Measurements from ENCODE around the gene MUC21.
"Not testable (repeated sequence)": the region's sequence is repeated elsewhere in the genome, so short reads cannot be mapped to it uniquely, and the experiment has no call there.

MUC21 gene

DNA sequence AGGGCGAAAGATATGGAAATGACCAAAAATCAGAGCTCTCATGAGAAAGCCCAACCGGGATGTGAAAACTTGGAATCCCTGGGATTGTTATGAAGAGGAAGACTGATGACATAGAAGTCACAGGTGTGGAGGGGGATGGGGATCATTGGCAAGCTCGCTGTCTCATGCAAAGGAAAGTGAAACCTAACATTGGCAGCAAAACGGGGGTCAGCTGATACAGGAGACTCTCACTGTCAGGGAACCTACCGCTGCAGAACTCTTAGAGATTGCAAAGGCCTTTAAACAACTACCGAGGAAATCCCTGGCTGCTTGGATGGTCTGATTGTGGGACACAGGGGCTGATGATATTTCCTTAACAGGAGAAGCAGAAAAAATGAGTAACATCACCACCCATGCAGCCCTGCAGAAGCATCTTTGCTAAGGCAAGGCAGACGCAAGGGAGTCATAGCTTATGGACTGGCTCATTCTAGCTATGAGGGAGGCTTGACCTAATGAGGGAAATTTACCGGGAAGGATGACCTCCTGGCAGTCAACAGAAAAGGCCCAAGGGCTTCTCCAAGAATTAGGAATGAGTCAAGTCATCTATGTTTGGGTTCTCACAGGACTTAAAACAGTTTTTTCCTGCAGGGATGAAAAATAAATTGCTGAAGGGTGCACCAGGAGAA lies 7.0 kb downstream of the MUC21 start:
- H3K9me3 ChIP-seq (replicated peaks; ENCODE audit: insufficient read depth, low read length) = no peaks in the 10 kb centered on the region
- no peaks in the 10 kb centered on the region for H3K36me3 ChIP-seq (replicated peaks; ENCODE audit: insufficient read depth, low read length)
- H3K4me3 ChIP-seq (ENCODE audit: low read length) = peak overlapping the region; percentile 26; the same call in 1 of the 2 replicates
- H3K79me2 ChIP-seq (ENCODE audit: low read length) = no peaks in the 10 kb centered on the region
- peak; percentile 79 for DNase-seq
- no peaks in the 10 kb centered on the region for H3F3A ChIP-seq (ENCODE audit: insufficient read depth, low read length)
- no peaks in the 10 kb centered on the region; the same call in 1 of the 2 replicates for H3K27me3 ChIP-seq (replicated peaks; ENCODE audit: insufficient read depth, low read length)
- peaks cover 11% of the 10 kb centered on the region; the same call in 1 of the 2 replicates for H3K4me1 ChIP-seq (ENCODE audit: low read length)
- H3K27ac ChIP-seq (ENCODE audit: low read length) = peak overlapping the region; percentile 6; the same call in 1 of the 2 replicates
- no peaks in the 10 kb centered on the region for H4K20me1 ChIP-seq (ENCODE audit: insufficient read depth, low read length)
- H3K9ac ChIP-seq (ENCODE audit: low read length) = no peak overlapping the region; the same call in 1 of the 2 replicates
- TF ChIP-seq EZH2phosphoT487 (IDR thresholded peaks at IDR 0.05; ENCODE audit: low read length) = no peak
- TF ChIP-seq, protein P1, sequence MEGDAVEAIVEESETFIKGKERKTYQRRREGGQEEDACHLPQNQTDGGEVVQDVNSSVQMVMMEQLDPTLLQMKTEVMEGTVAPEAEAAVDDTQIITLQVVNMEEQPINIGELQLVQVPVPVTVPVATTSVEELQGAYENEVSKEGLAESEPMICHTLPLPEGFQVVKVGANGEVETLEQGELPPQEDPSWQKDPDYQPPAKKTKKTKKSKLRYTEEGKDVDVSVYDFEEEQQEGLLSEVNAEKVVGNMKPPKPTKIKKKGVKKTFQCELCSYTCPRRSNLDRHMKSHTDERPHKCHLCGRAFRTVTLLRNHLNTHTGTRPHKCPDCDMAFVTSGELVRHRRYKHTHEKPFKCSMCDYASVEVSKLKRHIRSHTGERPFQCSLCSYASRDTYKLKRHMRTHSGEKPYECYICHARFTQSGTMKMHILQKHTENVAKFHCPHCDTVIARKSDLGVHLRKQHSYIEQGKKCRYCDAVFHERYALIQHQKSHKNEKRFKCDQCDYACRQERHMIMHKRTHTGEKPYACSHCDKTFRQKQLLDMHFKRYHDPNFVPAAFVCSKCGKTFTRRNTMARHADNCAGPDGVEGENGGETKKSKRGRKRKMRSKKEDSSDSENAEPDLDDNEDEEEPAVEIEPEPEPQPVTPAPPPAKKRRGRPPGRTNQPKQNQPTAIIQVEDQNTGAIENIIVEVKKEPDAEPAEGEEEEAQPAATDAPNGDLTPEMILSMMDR (IDR thresholded peaks at IDR 0.05; ENCODE audit: low read length) = no peak
- TF ChIP-seq EZH2 (optimal IDR thresholded peaks at IDR 0.05; ENCODE audit: low read depth, low read length) = no peak
- H3K9me2 ChIP-seq (replicated peaks; ENCODE audit: insufficient read depth, low read length) = no peaks in the 10 kb centered on the region
- peak overlapping the region; percentile 60 for H2AFZ ChIP-seq (ENCODE audit: low read length)
- H3K4me2 ChIP-seq (ENCODE audit: low read depth, low read length) = peak overlapping the region; percentile 48

GRCh38 chr6:30991891-30992290 lies 8.4 kb downstream of the MUC21 start:
- no peak overlapping the region for H3K27ac ChIP-seq (ENCODE audit: low read length)
- no peaks in the 10 kb centered on the region for H3K36me3 ChIP-seq (replicated peaks; ENCODE audit: insufficient read depth, low read length)
- no peak overlapping the region for H3K4me2 ChIP-seq (ENCODE audit: low read depth, low read length)

GRCh38 chr6:30997301-30997700 lies 13.8 kb downstream of the MUC21 start:
- H3K27me3 ChIP-seq (replicated peaks; ENCODE audit: insufficient read depth, low read length) = no peaks in the 10 kb centered on the region
- no peak overlapping the region for H2AFZ ChIP-seq (ENCODE audit: low read length)
- no peak for DNase-seq
- H3K27ac ChIP-seq (ENCODE audit: low read length) = no peak overlapping the region
- H3K4me1 ChIP-seq (ENCODE audit: low read length) = no peaks in the 10 kb centered on the region
- H4K20me1 ChIP-seq (ENCODE audit: insufficient read depth, low read length) = no peaks in the 10 kb centered on the region
- no peaks in the 10 kb centered on the region for H3K9me2 ChIP-seq (replicated peaks; ENCODE audit: insufficient read depth, low read length)
- H3K36me3 ChIP-seq (replicated peaks; ENCODE audit: insufficient read depth, low read length) = no peaks in the 10 kb centered on the region
- no peak for TF ChIP-seq EZH2 (optimal IDR thresholded peaks at IDR 0.05; ENCODE audit: low read depth, low read length)
- no peaks in the 10 kb centered on the region for H3F3A ChIP-seq (ENCODE audit: insufficient read depth, low read length)
- H3K9ac ChIP-seq (ENCODE audit: low read length) = no peak overlapping the region
- no peak overlapping the region for H3K4me3 ChIP-seq (ENCODE audit: low read length)
- no peak overlapping the region for H3K4me2 ChIP-seq (ENCODE audit: low read depth, low read length)
- no peaks in the 10 kb centered on the region for H3K79me2 ChIP-seq (ENCODE audit: low read length)
- H3K9me3 ChIP-seq (replicated peaks; ENCODE audit: insufficient read depth, low read length) = no peaks in the 10 kb centered on the region

More at GRCh38 chr6:30991891-30992290, 8.4 kb downstream of the MUC21 start:
- H3K9ac ChIP-seq (ENCODE audit: low read length) = no peak overlapping the region
- peaks cover 11% of the 10 kb centered on the region; the same call in 1 of the 2 replicates for H3K4me1 ChIP-seq (ENCODE audit: low read length)
- TF ChIP-seq, protein P1 (IDR thresholded peaks at IDR 0.05; ENCODE audit: low read length) = no peak
- TF ChIP-seq EZH2phosphoT487 (IDR thresholded peaks at IDR 0.05; ENCODE audit: low read length) (no peak), EZH2 (optimal IDR thresholded peaks at IDR 0.05; ENCODE audit: low read depth, low read length) (no peak)
- H3K9me3 ChIP-seq (replicated peaks; ENCODE audit: insufficient read depth, low read length) = no peaks in the 10 kb centered on the region
- no peak overlapping the region for H3K4me3 ChIP-seq (ENCODE audit: low read length)
- no peaks in the 10 kb centered on the region for H3K79me2 ChIP-seq (ENCODE audit: low read length)
- H3K9me2 ChIP-seq (replicated peaks; ENCODE audit: insufficient read depth, low read length) = no peaks in the 10 kb centered on the region
- no peak for DNase-seq
- H2AFZ ChIP-seq (ENCODE audit: low read length) = no peak overlapping the region
- no peaks in the 10 kb centered on the region; the same call in 1 of the 2 replicates for H3K27me3 ChIP-seq (replicated peaks; ENCODE audit: insufficient read depth, low read length)
- H3F3A ChIP-seq (ENCODE audit: insufficient read depth, low read length) = no peaks in the 10 kb centered on the region
- H4K20me1 ChIP-seq (ENCODE audit: insufficient read depth, low read length) = no peaks in the 10 kb centered on the region

DNA sequence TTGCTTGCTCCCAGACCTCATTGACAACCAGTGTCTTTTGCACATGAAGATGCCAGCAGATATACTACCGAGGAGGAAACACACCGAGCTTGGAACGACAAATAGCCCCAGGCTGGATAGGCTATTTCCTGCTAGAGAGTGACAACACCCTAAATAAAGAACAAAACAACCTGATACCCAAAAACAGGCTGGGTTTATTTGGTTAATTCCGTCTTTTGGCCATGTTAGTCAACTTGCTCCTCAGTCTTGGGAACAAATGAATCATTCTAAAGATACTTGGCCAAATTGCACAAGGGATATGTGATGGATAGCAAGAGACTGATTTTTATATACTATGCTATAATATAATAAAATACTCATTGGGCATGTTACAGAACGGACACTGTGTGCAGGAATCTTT lies 15.3 kb downstream of the MUC21 start:
- H3K4me3 ChIP-seq (ENCODE audit: low read length) = no peak overlapping the region
- no peaks in the 10 kb centered on the region for H3K9me3 ChIP-seq (replicated peaks; ENCODE audit: insufficient read depth, low read length)
- no peaks in the 10 kb centered on the region for H3K79me2 ChIP-seq (ENCODE audit: low read length)
- no peaks in the 10 kb centered on the region for H3F3A ChIP-seq (ENCODE audit: insufficient read depth, low read length)
- no peak overlapping the region for H3K4me2 ChIP-seq (ENCODE audit: low read depth, low read length)
- no peak for TF ChIP-seq EZH2phosphoT487 (IDR thresholded peaks at IDR 0.05; ENCODE audit: low read length)
- TF ChIP-seq, protein P1 (IDR thresholded peaks at IDR 0.05; ENCODE audit: low read length) = no peak
- no peak for TF ChIP-seq EZH2 (optimal IDR thresholded peaks at IDR 0.05; ENCODE audit: low read depth, low read length)
- H2AFZ ChIP-seq (ENCODE audit: low read length) = no peak overlapping the region
- H4K20me1 ChIP-seq (ENCODE audit: insufficient read depth, low read length) = no peaks in the 10 kb centered on the region
- H3K4me1 ChIP-seq (ENCODE audit: low read length) = no peaks in the 10 kb centered on the region
- no peaks in the 10 kb centered on the region for H3K36me3 ChIP-seq (replicated peaks; ENCODE audit: insufficient read depth, low read length)
- no peak overlapping the region for H3K9ac ChIP-seq (ENCODE audit: low read length)
- DNase-seq = no peak
- no peaks in the 10 kb centered on the region for H3K27me3 ChIP-seq (replicated peaks; ENCODE audit: insufficient read depth, low read length)
- no peak overlapping the region for H3K27ac ChIP-seq (ENCODE audit: low read length)
- no peaks in the 10 kb centered on the region for H3K9me2 ChIP-seq (replicated peaks; ENCODE audit: insufficient read depth, low read length)

DNA sequence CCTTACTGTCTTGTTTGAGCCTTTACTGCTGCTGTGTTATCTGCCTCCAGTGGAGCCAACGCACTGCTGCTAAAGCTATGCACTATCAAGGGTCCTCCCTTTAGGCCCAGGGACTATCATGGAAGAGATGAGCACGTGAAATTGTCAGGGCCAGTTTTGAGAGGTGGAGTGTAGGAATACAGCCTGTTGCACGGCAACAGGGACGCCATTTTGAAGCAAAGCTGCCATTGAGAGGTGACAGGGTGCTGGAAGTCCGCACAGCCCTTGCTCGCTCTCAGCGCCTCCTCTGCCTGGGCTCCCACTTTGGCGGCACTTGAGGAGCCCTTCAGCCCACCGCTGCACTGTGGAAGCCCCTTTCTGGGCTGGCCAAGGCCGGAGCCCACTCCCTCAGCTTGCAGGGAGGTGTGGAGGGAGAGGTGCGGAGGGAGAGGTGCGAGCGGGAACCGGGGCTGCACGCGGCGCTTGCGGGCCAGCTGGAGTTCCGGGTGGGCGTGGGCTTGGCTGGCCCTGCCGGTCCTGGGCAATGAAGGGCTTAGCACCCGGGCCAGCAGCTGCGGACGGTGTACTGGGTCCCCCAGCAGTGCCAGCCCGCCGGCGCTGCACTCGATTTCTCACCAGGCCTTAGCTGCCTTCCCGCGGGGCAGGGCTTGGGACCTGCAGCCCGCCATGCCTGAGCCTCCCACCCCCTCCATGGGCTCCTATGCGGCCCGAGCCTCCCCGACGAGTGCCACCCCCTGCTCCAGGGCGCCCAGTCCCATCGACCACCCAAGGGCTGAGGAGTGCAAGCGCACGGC lies 16.7 kb downstream of the MUC21 start:
- not testable (repeated sequence) for H4K20me1 ChIP-seq (ENCODE audit: insufficient read depth, low read length); H3K4me1 ChIP-seq (ENCODE audit: low read length); H2AFZ ChIP-seq (ENCODE audit: low read length); H3K27ac ChIP-seq (ENCODE audit: low read length); H3K4me2 ChIP-seq (ENCODE audit: low read depth, low read length); H3K27me3 ChIP-seq (replicated peaks; ENCODE audit: insufficient read depth, low read length); H3K9me3 ChIP-seq (replicated peaks; ENCODE audit: insufficient read depth, low read length); H3F3A ChIP-seq (ENCODE audit: insufficient read depth, low read length); H3K9me2 ChIP-seq (replicated peaks; ENCODE audit: insufficient read depth, low read length); H3K79me2 ChIP-seq (ENCODE audit: low read length); DNase-seq; H3K9ac ChIP-seq (ENCODE audit: low read length); H3K4me3 ChIP-seq (ENCODE audit: low read length); H3K36me3 ChIP-seq (replicated peaks; ENCODE audit: insufficient read depth, low read length)

Data from MM.1S (cell line).